B cell (primary cell): ENCODE data around the gene MPI. TPM values are rescaled to one million over a fixed set of nuclear protein-coding genes. Genes with fewer than 3 reads are reported as not detected.
A peak's percentile ranks its signal among the peaks of the same experiment; 100 is the strongest.

Source experiments
- ATAC-seq: fragments of 200-7000 bp; cut with Tn5 transposase; one replicate; pipeline ENCODE4 v1.10.0; 2021; ENCODE audit warnings: low read depth, mild to moderate bottlenecking, moderate number of reproducible peaks, moderate library complexity
- CTCF ChIA-PET: fragments of 350-600 bp; sonication (Branson Sonifier 250); formaldehyde crosslinking; loops from one replicate; lab custom pipeline; 2021; ENCODE audit warnings: antibody characterized with exemption, inconsistent platforms; lab: Charles Lee
- POLR2A ChIA-PET: fragments of 350-600 bp; sonication (Branson Sonifier 250); formaldehyde crosslinking; loops from one replicate; lab custom pipeline; 2021; ENCODE audit warnings: antibody characterized with exemption; lab: Charles Lee
- DNase-seq: peaks from one replicate; pipeline ENCODE4 v3.0.0; 2013
- H2AFZ ChIP-seq: 2 replicates; pipeline ENCODE4 v1.6.1; 2012; ENCODE audit warnings: mild to moderate bottlenecking, low read depth, low read length; ENCODE audit not compliant: insufficient read depth, poor library complexity, severe bottlenecking
- H3K27ac ChIP-seq, 2 donors: 1 replicate in 1 of 2; 2 replicates in 1 of 2; pipeline ENCODE4 v1.5.1; 2012 to 2013; ENCODE audit warnings: low read length in 2 of 2, mild to moderate bottlenecking in 2 of 2, moderate library complexity in 1 of 2
- H3K27me3 ChIP-seq, 4 experiments: fragments of 200-600 bp in 1 of 4; sonication (generic) in 1 of 4; replicated peaks in 1 of 4; 1 replicate in 2 of 4; 2 replicates in 2 of 4; pipeline versions ENCODE4 v1.6.1 to v1.7.0; 2013 to 2016; ENCODE audit warnings: low read length in 3 of 4, mild to moderate bottlenecking in 2 of 4, mixed read lengths in 1 of 4, moderate library complexity in 1 of 4; ENCODE audit not compliant: insufficient read depth in 4 of 4, control insufficient read depth in 3 of 4; ENCODE audit errors: control extremely low read depth in 1 of 4
- H3K36me3 ChIP-seq, 2 experiments: replicated peaks in 1 of 2; 1 replicate in 1 of 2; 2 replicates in 1 of 2; pipeline versions ENCODE4 v1.6.1 to v1.7.1; 2013; ENCODE audit warnings: low read length in 1 of 2; ENCODE audit not compliant: insufficient read depth in 2 of 2, control insufficient read depth in 1 of 2; ENCODE audit errors: control extremely low read depth in 1 of 2, extremely low read depth in 1 of 2
- H3K4me1 ChIP-seq, 2 donors: fragments of 200-600 bp in 1 of 2; sonication (generic) in 1 of 2; 1 replicate in 1 of 2; 2 replicates in 1 of 2; pipeline versions ENCODE4 v1.5.1 to v1.6.1; 2013 to 2017; ENCODE audit warnings: low read length in 2 of 2; ENCODE audit not compliant: control insufficient read depth in 2 of 2, insufficient read depth in 2 of 2
- H3K4me2 ChIP-seq: replicated peaks from 2 replicates; pipeline ENCODE3; 2012; ENCODE audit warnings: mild to moderate bottlenecking, low read depth, low read length; ENCODE audit not compliant: poor library complexity, severe bottlenecking
- H3K4me3 ChIP-seq, 5 experiments: fragments of 200-600 bp in 1 of 5; sonication (generic) in 1 of 5; 1 replicate in 3 of 5; 2 replicates in 2 of 5; pipeline versions ENCODE4 v1.5.1 to v1.7.0; 2011 to 2016; ENCODE audit warnings: low read length in 4 of 5, mild to moderate bottlenecking in 4 of 5, low read depth in 2 of 5, control low read depth in 1 of 5, moderate library complexity in 1 of 5; ENCODE audit not compliant: insufficient read depth in 1 of 5; ENCODE audit errors: control extremely low read depth in 1 of 5, extremely low read depth in 1 of 5
- H3K79me2 ChIP-seq: fragments of 200-600 bp; sonication (generic); one replicate; pipeline ENCODE4 v1.6.0; 2016; ENCODE audit warnings: low read length; ENCODE audit not compliant: control insufficient read depth, insufficient read depth
- H3K9ac ChIP-seq: fragments of 200-600 bp; sonication (generic); 2 replicates; pipeline ENCODE4 v1.6.1; 2017; ENCODE audit warnings: mild to moderate bottlenecking, low read length, moderate library complexity
- H3K9me3 ChIP-seq, 3 donors: one replicate each; pipeline versions ENCODE4 v1.6.1 to v1.7.1; 2013; ENCODE audit warnings: low read length in 2 of 3; ENCODE audit not compliant: control insufficient read depth in 2 of 3, insufficient read depth in 1 of 3; ENCODE audit errors: control extremely low read depth in 1 of 3
- H4K20me1 ChIP-seq: 2 replicates; pipeline ENCODE4 v1.6.0; 2012; ENCODE audit warnings: mild to moderate bottlenecking, low read length; ENCODE audit not compliant: insufficient read depth, control insufficient read depth, poor library complexity, severe bottlenecking
- H3K27ac Mint-ChIP-seq: one replicate; pipeline ENCODE4 v1.8.0; 2021; ENCODE audit warnings: mixed read lengths
- H3K27me3 Mint-ChIP-seq: one replicate; pipeline ENCODE4 v1.8.0; 2021; ENCODE audit warnings: mixed read lengths
- H3K4me1 Mint-ChIP-seq: one replicate; pipeline ENCODE4 v1.8.0; 2021; ENCODE audit warnings: mixed read lengths
- H3K4me3 Mint-ChIP-seq: one replicate; pipeline ENCODE4 v1.8.0; 2021; ENCODE audit warnings: mixed read lengths
- H3K9me3 Mint-ChIP-seq: one replicate; pipeline ENCODE4 v1.8.0; 2022; ENCODE audit warnings: mixed read lengths; ENCODE audit not compliant: insufficient read depth
- CTCF ChIP-seq: fragments of 200-600 bp; IDR thresholded peaks from one replicate; pipeline ENCODE4 v1.8.0; 2022; ENCODE audit warnings: antibody characterized with exemption, mild to moderate bottlenecking
- EZH2 ChIP-seq: IDR thresholded peaks from 2 replicates; pipeline ENCODE4 v1.6.1; 2012; ENCODE audit warnings: borderline replicate concordance, low read depth, mild to moderate bottlenecking, moderate library complexity, low read length; ENCODE audit not compliant: insufficient read depth, poor library complexity, severe bottlenecking
- WGBS: methylation state at CpG from one replicate; pipeline ENCODE4 v1.1.5; 2013; ENCODE audit warnings: missing lambda C conversion rate; ENCODE audit not compliant: insufficient coverage; 5-methylcytosine and 5-hydroxymethylcytosine counted together
- intact Hi-C: fragments of 100-400 bp; cut with micrococcal nuclease; formaldehyde crosslinking; loops from one replicate; pipeline ENCODE4 v1.10.0; 2022
- polyA plus RNA-seq: library from polyadenylated mRNA; depleted of rRNA; stranded (reverse); fragments of >200 nt; gene quantifications from 2 replicates; pipeline ENCODE4 v1.2.3, GENCODE V29; 2012
- total RNA-seq, 2 donors: library from RNA; stranded (reverse); fragments of 120-200 nt in 1 of 2; gene quantifications; 1 replicate in 1 of 2; 2 replicates in 1 of 2; pipeline versions ENCODE4 v1.2.3 to v1.2.4, GENCODE V29; 2013 to 2022

The MPI gene
- total and polyA plus RNA-seq, 2 donors (not counting 1 experiment from before 2014, with no cell fraction given), result 37.2 to 59.8 TPM

GRCh38 chr15:74869372-74869725 is 20.5 kb upstream of the MPI start:
- intact Hi-C loops, result no loop called here
- no peaks in the 10 kb centered on the region for H3K9me3 ChIP-seq
- H3K79me2 ChIP-seq, result peaks cover 87% of the 10 kb centered on the region
- Mint-ChIP-seq H3K27me3 (no peaks in the 10 kb centered on the region), H3K27ac (peak overlapping the region; percentile 70), H3K4me3 (peak overlapping the region; percentile 75), H3K9me3 (no peaks in the 10 kb centered on the region), H3K4me1 (peaks cover 73% of the 10 kb centered on the region)
- H3K27me3 ChIP-seq, result no peaks in the 10 kb centered on the region
- no peak for DNase-seq
- peaks cover 73% of the 10 kb centered on the region for H4K20me1 ChIP-seq
- no peak overlapping the region for H2AFZ ChIP-seq
- H3K36me3 ChIP-seq, result peaks cover 0 to 18% of the 10 kb centered on the region in 2 experiments
- H3K27ac ChIP-seq, result peak overlapping the region; percentile 11 to 68
- H3K9ac ChIP-seq, result no peak overlapping the region
- ChIA-PET CTCF (interaction anchor here (0.5 to 7.3 kb wide), 6 partner anchors 10 to 100 kb away, joined by 3 to 40 read pairs (median 6); no protein-coding TSS in a partner anchor), POLR2A (interaction anchor here (0.6 to 1.2 kb wide), 4 partner anchors 10 to 27 kb away, joined by 3 to 7 read pairs (median 4); partner anchors contain the start of gene ULK3)
- no peak for ATAC-seq
- peaks cover 50 to 65% of the 10 kb centered on the region in 2 donors for H3K4me1 ChIP-seq
- H3K4me2 ChIP-seq, result peak overlapping the region; percentile 55
- no peak overlapping the region for H3K4me3 ChIP-seq
- TF ChIP-seq EZH2 (no peak), CTCF (no peak)

GRCh38 chr15:74869726-74870407 is 20.0 kb upstream of the MPI start:
- H3K27ac ChIP-seq, result peak overlapping the region; percentile 41 to 68
- no peaks in the 10 kb centered on the region for H3K27me3 ChIP-seq
- Mint-ChIP-seq H3K4me1 (peaks cover 70% of the 10 kb centered on the region), H3K27me3 (no peaks in the 10 kb centered on the region), H3K9me3 (no peaks in the 10 kb centered on the region), H3K27ac (peak overlapping the region; percentile 70), H3K4me3 (peak overlapping the region; percentile 75)
- 14% methylated on average over 5 of the region's 6 CpGs for WGBS
- ChIA-PET POLR2A (interaction anchor here (0.6 to 1.2 kb wide), 4 partner anchors 10 to 92 kb away, joined by 3 to 5 read pairs (median 4); partner anchors contain the start of gene ULK3), CTCF (interaction anchor here (0.7 to 7.3 kb wide), 9 partner anchors 11 to 101 kb away, joined by 3 to 40 read pairs (median 3); partner anchors contain the start of gene ULK3)
- intact Hi-C loops, result no loop called here
- ATAC-seq, result no peak
- peak overlapping the region in 1 of 5 experiments; percentile 12 for H3K4me3 ChIP-seq
- peaks cover 50 to 65% of the 10 kb centered on the region in 2 donors for H3K4me1 ChIP-seq
- peak; percentile 63 for DNase-seq
- H3K9ac ChIP-seq, result peak overlapping the region; percentile 26
- peaks cover 82% of the 10 kb centered on the region for H3K79me2 ChIP-seq
- TF ChIP-seq CTCF, result no peak
- TF ChIP-seq EZH2, result no peak
- peaks cover 68% of the 10 kb centered on the region for H4K20me1 ChIP-seq
- H3K4me2 ChIP-seq, result peak overlapping the region; percentile 55
- no peaks in the 10 kb centered on the region for H3K9me3 ChIP-seq
- H3K36me3 ChIP-seq, result peaks cover 0 to 18% of the 10 kb centered on the region in 2 experiments
- H2AFZ ChIP-seq, result no peak overlapping the region
